HG02884 (cell line): ENCODE results near the gene KDM2B.
"Not testable (repeated sequence)": the region's sequence is repeated elsewhere in the genome, so short reads cannot be mapped to it uniquely, and the experiment has no call there.

Experiments used
- ATAC-seq: cut with Tn5 transposase; IDR thresholded peaks from one replicate; pipeline ENCODE4 v1.9.1; 2021; ENCODE audit warnings: mild to moderate bottlenecking, moderate library complexity; ENCODE audit not compliant: unreplicated experiment

KDM2B gene

DNA sequence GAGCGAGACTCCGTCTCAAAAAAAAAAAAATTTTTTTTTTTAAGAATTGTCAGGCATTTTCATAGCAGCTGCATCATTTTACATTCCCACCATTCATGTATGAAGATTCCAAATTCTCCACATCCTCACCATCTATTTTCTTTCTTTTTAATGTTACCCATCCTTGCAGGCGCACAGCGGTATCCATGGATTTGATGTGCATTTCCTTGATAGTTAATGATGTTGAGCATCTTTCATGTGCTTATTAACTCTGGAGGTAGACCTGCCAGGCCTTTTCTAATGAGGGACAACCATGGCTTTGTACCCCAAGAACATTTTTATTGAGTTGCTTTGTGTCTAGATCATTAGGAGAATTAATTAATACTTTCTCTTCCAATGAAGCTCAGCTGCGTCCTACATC is 182.5 kb downstream of the KDM2B start:
- no peak for ATAC-seq

DNA sequence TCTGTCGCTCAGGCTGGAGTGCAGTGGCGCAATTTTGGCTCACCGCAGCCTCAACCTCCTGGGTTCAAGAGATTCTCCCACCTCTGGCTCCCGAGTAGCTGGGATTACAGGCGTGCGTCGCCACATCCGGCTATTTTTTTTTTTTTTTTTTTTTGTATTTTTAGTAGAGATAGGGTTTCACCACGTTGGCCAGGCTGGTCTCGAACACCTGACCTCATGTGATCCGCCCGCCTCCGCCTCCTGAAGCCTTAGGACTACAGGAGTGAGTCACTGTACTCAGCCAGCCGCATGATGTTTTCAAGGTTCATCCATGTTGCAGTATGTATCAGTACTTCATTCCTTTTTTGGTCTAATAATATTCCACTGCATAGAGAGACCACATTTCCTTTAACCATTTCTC is 183.3 kb downstream of the KDM2B start:
- no peak for ATAC-seq

- no peak for ATAC-seq
Observed at GRCh38 chr12:121392325-121392716, 188.5 kb downstream of the KDM2B start.

DNA sequence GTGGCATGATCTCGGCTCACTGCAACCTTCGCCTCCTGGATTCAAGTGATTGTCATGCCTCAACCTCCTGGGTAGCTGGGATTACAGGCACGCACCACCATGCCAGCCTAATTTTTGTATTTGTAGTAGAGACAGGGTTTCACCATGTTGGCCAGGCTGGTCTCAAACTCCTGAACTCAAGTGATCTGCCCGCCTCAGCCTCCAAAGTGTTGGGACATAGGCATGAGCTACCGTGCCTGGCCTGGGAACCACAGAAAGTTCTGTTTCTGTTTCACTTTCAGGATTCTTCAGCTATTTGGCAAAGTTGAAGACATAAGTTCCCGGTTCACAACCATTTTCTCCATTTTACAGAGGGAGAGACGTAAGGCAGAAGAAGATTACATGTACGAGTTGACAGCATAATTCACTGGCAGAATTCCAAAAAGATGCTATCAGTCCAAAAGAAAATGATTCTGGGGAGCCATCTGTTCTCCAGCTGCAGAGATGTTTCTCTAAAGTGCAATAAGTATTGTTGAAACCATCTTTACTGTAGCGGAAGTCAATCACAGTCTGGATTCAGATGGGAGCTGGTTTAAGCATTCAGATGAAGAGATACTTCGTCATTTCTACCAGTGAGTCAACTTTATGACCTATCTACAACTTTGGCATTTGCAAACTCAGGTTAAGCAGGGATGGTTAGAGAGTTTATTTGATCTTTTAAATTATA is 189.1 kb downstream of the KDM2B start:
- no peak for ATAC-seq

DNA sequence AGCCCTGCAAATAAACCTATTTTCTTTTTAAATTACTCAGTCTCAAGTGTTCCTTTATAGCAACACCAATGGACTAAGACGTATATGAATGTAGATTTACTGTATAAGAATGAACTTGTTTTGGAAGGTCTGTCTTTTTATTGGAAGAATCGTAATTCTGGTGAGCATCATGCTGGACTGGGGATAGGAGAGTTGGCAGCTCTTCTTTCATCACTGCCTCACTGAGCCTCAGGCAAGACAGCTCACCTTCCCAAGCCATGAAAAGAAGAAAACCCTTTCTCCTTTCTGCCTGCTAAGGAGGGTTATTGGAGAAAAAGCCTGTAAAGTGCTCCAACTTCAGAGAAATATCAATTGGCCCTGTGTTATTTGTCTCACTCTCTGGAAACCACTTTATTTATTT is 190.0 kb downstream of the KDM2B start:
- ATAC-seq, result no peak

DNA sequence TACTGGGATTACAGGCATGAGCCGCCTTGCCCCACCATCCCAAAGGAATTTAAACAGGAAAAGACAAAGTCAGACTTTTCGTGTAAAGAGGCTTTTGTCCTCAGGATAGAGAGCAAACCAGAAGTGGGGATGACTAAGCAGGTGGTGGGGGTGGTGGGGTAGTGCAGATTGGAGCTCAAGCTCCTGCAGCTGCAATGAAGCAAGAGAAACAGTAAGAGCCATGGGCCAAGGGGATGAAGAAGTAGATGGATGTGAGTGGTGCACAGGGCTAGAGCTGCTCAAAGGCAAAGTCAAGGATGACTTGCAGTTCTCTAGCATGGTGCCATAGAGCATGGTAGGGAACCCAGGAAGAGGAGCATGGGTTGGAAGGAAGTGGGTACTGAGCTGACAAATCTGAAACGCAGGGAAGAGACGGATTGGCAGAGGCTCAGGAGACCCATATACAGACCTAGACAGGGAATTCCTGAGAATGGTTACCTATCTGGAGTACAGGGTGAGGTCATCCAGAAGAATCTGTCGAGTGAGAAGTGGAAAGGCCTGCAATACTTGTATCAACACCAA is 192.3 kb downstream of the KDM2B start:
- ATAC-seq, result no peak

DNA sequence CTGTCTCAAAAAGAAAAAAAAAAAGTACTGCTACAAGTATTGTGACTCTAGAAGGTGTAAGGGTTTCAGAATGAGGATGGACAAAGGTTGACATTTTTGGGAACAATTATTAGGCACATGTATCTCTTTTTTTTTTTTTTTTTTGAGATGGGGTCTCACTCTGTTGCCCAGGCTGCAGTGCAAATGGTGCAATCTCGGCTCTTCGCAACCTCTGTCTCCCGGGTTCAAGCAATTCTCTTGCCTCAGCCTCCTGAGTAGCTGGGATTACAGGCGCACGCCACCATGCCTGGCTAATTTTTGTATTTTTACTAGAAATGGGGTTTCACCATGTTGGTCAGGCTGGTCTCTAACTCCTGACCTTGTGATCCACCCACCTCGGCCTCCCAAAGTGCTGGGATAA is 195.9 kb downstream of the KDM2B start:
- not testable (repeated sequence) for ATAC-seq

- no peak for ATAC-seq
Observed at GRCh38 chr12:121383601-121384021, 197.2 kb downstream of the KDM2B start.

DNA sequence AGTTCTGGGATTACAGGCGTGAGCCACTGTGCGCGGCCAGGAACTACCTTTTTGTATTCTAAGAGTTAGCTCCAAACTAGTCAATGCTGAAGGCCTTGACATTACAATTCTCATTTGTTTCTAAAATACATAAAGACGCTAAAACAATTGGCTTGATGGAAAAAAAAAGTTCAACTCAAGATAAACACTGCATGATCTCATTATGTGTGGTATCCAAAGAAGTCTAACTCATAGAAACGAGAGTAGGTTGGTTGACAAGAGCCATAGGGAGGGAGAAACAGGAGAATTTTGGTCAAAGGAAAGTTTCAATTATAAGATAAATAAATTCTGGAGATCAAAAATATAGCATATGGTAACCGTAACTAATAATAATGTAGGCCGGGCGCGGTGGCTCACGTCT is 200.9 kb downstream of the KDM2B start:
- ATAC-seq, result no peak
